Limb (tissue), 2 donors: ENCODE measurements around the gene NEK6.
A peak's percentile ranks its signal among the peaks of the same experiment; 100 is the strongest.

Experiments
- DNase-seq, 2 donors: peaks; one replicate each; pipeline ENCODE4 v3.0.0-alpha.2; 2016; ENCODE audit errors: extremely low spot score in 2 of 2

Gene NEK6

DNA sequence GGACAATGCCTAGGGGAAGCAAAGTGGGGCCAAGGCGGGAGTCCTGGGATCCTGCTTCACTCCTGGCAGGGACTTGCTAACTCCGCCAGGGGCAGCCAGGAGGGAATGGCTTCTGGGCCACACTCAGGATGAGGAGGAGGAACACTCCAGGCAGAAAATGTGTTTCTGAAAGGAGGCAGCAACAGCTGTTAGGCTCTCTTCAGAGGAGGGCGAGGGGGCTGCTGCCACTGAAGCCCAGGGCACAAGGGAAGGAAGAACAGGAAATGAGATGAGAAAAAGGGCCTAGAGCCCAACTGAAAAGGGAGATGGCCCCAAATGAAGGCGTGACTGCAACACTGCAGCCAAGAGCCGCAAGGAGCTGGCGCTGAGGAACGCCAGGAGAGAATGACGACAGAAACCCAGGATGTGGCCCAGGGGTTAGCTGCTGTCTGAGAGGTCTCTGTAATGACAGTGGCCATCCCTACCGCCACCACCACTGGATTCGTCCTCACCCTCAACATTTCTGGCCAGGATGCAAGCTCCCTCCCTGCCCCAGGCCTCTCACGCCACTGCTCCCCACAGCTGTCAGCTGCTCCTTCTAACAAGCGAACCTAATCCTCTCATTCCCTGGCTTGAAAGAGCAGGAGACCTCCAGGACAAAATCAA is 141.7 kb downstream of the NEK6 start:
- DNase-seq, result peak; percentile 54 to 66

DNA sequence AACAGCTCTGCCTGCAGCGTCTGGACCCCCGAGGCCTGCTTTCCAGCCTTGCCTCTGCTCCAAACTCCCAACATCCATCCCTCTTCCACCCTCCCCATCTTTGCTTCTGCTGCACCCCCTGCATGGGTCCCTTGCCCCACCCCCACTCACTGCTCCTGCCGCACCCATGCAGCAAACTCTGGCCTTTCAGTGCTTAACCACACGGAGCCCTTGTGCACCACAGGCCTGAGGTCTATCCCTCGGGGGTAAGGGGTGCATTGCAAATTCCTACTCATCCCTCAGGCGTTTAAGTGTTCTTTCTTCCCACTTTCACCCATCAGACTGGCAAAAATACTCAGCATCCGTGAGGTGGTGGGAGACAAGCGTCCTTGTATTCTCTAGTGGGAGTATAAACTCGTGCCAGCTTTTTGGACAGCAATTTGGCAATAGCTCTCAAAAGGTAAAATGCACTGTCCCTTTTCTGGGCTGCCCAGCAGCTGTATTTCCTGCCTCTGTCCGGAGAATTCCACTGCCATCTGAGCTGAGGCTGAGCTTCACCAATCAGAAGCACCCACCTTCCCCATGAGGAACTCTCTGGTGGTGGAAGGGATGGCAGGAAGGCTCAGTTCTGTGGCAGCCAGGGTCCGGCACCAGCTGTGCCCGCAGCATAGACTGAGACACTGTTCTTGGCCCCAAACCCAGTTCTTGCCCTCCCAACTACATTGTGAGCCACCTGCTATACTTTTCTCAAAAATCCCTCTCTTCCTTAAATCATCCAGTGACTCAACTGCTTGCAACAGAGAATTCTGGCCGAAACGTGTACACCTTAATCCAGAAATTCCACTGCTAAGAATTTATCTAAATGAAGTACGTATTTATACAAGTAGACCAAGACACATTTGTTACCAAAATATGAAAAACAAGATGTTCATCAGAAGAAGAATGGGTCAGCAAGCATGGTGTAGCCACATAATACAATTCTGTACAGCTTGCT is 142.5 kb downstream of the NEK6 start:
- no peak for DNase-seq
